Stimulated activated CD4-positive, alpha-beta T cell treated with anti-CD3 and anti-CD28 coated beads, Interleukin-15, amount 100 ng/mL, for 24 hours (primary cell): ENCODE results near the gene DBR1.
"Not testable (repeated sequence)": the region's sequence is repeated elsewhere in the genome, so short reads cannot be mapped to it uniquely, and the experiment has no call there.

ENCODE experiments used
- DNase-seq: peaks from one replicate; pipeline ENCODE4 v3.0.0-alpha.2; 2020

The DBR1 gene

GRCh38 chr3:138186803-138187295 is 12.1 kb upstream of the DBR1 start:
- peak; percentile 93 for DNase-seq

- no peak for DNase-seq
These were observed 11.5 kb upstream of the DBR1 start for GRCh38 chr3:138186221-138186620.

GRCh38 chr3:138184994-138185393 is 10.3 kb upstream of the DBR1 start:
- no peak for DNase-seq

GRCh38 chr3:138180375-138181029 is 5.8 kb upstream of the DBR1 start:
- peak; percentile 22 for DNase-seq

GRCh38 chr3:138173769-138174420 is 826 bp downstream of the DBR1 start:
- no peak for DNase-seq

GRCh38 chr3:138172625-138173024 is 2.1 kb downstream of the DBR1 start:
- no peak for DNase-seq

- no peak for DNase-seq
These were observed 9.7 kb downstream of the DBR1 start for GRCh38 chr3:138165061-138165460.

- no peak for DNase-seq
These were observed 17.0 kb downstream of the DBR1 start for GRCh38 chr3:138157743-138158142.

- DNase-seq: no peak
These were observed 20.2 kb downstream of the DBR1 start for GRCh38 chr3:138154534-138154933.

GRCh38 chr3:138148503-138148902 is 26.2 kb downstream of the DBR1 start:
- DNase-seq: no peak

- not testable (repeated sequence) for DNase-seq
These were observed 32.5 kb downstream of the DBR1 start for GRCh38 chr3:138142181-138142580.

GRCh38 chr3:138140940-138141339 is 33.8 kb downstream of the DBR1 start:
- DNase-seq: no peak

GRCh38 chr3:138139691-138140090 is 35.0 kb downstream of the DBR1 start:
- DNase-seq: no peak

GRCh38 chr3:138137861-138138260 is 36.9 kb downstream of the DBR1 start:
- no peak for DNase-seq

GRCh38 chr3:138136201-138136600 is 38.5 kb downstream of the DBR1 start:
- DNase-seq: no peak

- DNase-seq: no peak
These were observed 38.9 kb downstream of the DBR1 start for GRCh38 chr3:138135833-138136194.

- no peak for DNase-seq
These were observed 39.4 kb downstream of the DBR1 start for GRCh38 chr3:138135146-138135832.

GRCh38 chr3:138132239-138132638 is 42.5 kb downstream of the DBR1 start, which contains the start of gene A4GNT:
Gene A4GNT (minus strand): TSS chr3:138132390. CDS start chr3:138131256, 1,134 bp downstream.
- no peak for DNase-seq

GRCh38 chr3:138127636-138128365 is 46.9 kb downstream of the DBR1 start:
- DNase-seq: no peak

- no peak for DNase-seq
These were observed 49.0 kb downstream of the DBR1 start for GRCh38 chr3:138125548-138126221.

GRCh38 chr3:138124706-138125355 is 49.9 kb downstream of the DBR1 start:
- no peak for DNase-seq

GRCh38 chr3:138124188-138124587 is 50.5 kb downstream of the DBR1 start:
- no peak for DNase-seq
